Measurements from ENCODE around the gene SCRN1.
"Not testable (repeated sequence)": the region's sequence is repeated elsewhere in the genome, so short reads cannot be mapped to it uniquely, and the experiment has no call there.

Gene SCRN1

GRCh38 chr7:29890786-29891185, 98.8 kb downstream of the SCRN1 start:
- not testable (repeated sequence) for DNase-seq (ENCODE audit: low read depth, low spot score)

GRCh38 chr7:29890251-29890650, 99.3 kb downstream of the SCRN1 start:
- DNase-seq (ENCODE audit: low read depth, low spot score) = no peak

DNA sequence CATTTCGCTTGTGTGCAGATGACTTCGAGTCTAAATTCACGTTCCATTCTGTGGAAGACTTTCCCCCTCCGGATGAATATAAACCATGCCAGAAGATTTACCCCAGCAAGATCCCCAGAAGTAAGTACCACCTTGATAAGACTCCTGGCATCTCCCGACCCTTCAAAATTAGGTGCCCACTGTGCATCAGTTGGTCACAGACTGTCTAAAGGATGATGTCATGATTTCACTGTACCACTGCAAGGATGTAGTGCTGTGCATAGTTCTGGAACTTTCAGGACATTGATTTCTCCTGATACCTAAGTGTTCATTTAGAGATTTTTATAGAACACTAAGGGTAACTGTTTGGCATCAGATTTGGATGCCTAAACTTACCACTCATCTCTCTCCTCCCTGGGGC, 100.3 kb downstream of the SCRN1 start:
- DNase-seq (ENCODE audit: low read depth, low spot score) = no peak

DNA sequence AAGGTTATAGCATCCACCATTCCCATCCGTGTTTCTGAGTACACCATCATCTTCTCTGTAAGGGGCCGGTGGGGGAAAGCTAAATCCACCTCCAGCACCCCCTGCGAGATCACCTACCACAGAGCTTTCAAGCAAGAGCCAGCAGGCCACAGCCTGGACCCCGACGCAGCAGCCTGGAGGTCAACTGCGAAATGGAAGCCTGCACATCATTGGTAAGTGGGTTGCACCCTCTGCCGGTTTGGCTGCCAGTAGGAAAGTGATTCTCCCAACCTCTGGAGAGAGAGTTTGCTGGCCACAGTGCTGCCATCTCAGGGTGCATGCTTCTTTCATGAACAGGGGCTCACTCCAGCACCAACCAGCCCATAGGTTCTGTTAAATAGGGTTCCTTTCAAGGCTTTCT, 101.6 kb downstream of the SCRN1 start:
- DNase-seq (ENCODE audit: low read depth, low spot score) = no peak

- DNase-seq (ENCODE audit: low read depth, low spot score) = no peak
Measured at GRCh38 chr7:29886827-29887226, 102.8 kb downstream of the SCRN1 start.

DNA sequence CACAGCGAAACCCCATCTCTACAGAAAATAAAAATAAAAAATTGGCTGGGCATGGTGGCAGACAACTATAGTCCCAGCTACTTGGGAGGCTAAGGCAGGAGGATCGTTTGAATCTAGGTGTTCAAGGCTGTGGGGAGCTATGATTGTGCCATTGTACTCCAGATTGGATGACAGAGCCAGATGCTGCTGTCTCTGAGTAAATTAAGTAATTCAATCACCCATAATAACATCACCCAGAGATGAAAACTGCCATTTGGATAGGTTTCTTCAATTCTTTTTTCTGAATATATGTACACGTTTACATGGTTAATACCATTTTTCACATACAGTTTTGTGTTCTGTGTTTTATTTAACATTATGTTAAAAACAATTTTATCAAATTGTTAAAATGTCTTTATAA, 104.0 kb downstream of the SCRN1 start:
- DNase-seq (ENCODE audit: low read depth, low spot score) = no peak

- DNase-seq (ENCODE audit: low read depth, low spot score) = peak; percentile 28
Measured at GRCh38 chr7:29884399-29885272, 105.0 kb downstream of the SCRN1 start.

DNA sequence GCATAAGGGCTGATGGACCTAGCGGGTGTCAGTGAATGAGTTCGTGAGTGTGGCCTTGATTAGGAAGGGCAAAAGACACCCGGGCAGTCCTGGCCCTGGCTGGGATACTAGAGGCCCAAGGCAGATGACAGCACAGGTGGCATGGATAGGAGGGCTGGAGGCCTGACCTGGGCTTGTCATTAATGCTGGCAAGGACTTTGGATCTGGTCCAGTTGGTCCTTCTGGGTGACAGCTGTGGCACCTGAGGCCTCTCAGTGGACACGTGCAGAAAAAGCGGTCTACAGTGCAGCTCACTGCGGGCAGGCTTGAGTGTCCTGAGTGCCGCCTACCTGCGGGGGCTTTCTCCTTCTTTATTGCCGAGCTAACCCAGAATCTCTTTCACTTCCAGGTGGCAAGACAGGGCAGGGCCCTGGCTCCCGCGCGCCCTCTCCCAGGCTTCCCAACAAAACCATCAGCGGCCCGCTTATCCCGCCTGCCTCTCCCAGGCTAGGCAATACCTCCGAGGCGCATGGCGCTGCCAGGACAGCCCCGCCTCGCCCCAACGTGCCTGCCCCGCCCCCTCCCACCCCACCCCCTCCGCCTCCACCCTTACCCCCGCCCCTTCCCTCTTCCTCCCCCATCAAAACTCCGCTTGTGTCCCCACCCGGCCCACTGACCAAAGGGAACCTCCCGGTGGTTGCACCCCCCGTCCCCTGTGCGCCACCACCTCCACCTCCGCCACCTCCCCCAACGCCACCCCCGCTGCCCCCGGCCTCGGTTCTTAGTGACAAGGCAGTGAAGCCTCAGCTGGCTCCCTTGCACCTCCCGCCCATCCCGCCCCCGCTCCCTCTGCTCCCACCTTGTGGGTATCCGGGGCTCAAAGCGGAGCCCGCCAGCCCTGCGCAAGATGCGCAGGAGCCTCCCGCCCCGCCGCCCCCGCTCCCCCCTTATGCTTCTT, 105.9 kb downstream of the SCRN1 start:
- DNase-seq (ENCODE audit: low read depth, low spot score) = peak; percentile 25

GRCh38 chr7:29882481-29882880, 107.1 kb downstream of the SCRN1 start:
- no peak for DNase-seq (ENCODE audit: low read depth, low spot score)

GRCh38 chr7:29881724-29882123, 107.9 kb downstream of the SCRN1 start:
- peak; percentile 61 for DNase-seq (ENCODE audit: low read depth, low spot score)

DNA sequence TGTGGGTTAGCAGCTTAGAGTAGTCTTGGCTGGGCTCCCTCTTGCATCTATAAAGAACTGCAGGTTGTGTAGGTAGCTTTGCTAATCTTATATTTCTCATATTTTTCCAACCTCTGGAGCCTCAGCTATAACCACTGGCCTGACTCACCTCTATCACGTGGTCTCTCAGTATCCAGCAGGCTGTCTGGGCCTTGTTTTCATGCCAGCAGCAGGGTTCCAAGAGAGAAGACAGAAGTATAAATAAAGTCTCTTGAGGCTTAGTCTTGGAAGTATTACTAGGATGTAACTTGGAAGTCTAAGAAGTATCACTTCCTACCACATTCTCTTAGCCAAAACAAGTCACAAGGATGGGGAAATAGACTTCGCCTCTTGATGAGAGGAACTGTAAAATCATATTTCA, 110.0 kb downstream of the SCRN1 start:
- no peak for DNase-seq (ENCODE audit: low read depth, low spot score)

DNA sequence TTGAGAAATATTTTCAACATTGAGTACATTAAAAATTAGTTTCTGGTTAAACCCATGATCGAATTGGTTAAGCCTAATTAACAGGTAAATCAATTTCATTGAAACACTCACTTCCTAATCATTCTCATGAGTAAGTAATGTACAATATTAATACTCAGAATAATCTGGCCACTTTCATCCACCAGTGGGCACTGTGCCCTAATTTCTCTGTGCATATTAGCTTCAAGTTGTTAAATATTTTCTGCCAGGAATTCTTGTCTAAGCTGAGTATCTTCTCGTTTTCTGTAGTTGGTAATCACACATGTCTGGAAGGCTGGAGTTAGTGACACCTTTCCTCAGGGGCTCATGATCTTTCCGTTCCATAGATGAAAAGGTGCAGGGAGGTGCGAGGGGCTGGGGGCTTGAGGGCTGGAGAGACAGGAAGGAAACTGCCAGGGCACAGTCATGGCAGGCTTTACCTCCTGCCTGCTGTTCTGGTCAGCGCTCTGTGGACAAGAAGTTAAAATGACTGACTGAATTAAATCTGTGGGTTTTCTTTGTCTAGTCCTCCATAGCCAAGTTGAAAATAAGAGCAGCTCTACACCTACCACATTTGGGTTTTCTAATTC, 111.4 kb downstream of the SCRN1 start:
- no peak for DNase-seq (ENCODE audit: low read depth, low spot score)

DNA sequence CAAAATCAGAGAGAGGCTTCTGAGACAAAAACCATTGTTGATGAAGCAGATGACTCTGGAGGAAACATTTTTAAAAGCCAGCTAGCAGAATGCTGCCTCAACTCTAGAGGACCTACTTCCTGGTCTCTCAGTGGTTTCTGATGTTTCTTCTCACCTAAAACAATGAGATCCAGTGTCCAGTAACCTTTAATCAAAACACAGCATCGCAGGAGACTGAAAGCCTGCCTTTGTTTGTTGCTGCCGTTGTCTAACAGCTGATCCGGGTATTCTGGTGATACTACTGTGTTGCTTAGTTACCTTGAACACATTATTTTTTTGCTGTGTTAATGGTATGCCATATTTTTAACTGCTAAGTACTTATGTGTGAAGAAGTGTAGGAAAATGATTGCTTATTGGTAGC, 112.4 kb downstream of the SCRN1 start:
- no peak for DNase-seq (ENCODE audit: low read depth, low spot score)

GRCh38 chr7:29875741-29876140, 113.9 kb downstream of the SCRN1 start:
- no peak for DNase-seq (ENCODE audit: low read depth, low spot score)

- no peak for DNase-seq (ENCODE audit: low read depth, low spot score)
Measured at GRCh38 chr7:29873644-29874294, 115.8 kb downstream of the SCRN1 start.

DNA sequence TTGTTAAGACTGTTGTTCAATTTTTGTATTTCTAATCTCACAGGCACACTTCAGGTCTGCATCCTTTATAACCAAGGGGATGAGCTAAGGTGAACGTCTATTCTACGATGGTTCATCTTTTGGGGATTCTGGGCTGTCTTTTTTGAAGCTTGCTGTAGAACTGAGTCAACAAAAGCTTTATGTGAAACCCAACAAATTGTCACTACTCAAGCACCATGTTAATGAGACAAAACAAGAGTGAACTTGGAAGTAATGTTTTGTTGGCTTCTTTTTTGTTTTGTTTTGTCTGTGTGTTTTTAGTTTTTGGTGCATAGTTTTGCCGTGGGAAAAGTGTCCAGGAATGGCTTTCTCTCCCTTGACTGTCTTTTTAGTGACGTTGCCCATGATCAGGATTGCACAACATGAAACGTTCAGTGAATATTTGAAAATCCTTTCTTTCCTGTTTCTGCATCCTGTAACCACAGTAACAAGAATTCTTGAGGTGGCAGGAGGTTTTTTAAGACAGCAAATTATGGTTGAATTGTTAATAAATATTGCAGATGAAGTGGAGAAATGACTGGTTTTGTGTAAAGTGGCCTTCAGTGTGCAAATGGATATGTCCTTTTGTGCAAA, 117.7 kb downstream of the SCRN1 start:
- no peak for DNase-seq (ENCODE audit: low read depth, low spot score)

Measured in iPS DF 19.7 (cell line).